GM06990 (cell line): ENCODE measurements around the gene NFATC2.
"Not testable (repeated sequence)": the region's sequence is repeated elsewhere in the genome, so short reads cannot be mapped to it uniquely, and the experiment has no call there.

Experiments
- DNase-seq: peaks from one replicate; pipeline ENCODE4 v3.0.0-alpha.2; 2011; ENCODE audit not compliant: insufficient read length; ENCODE audit errors: extremely low read depth
- H3K27me3 ChIP-seq: replicated peaks from 2 replicates; pipeline ENCODE4 v1.6.0; 2011; ENCODE audit warnings: low read length; ENCODE audit not compliant: control insufficient read depth, insufficient read depth
- H3K36me3 ChIP-seq: 2 replicates; pipeline ENCODE4 v1.5.1; 2011; ENCODE audit warnings: low read length; ENCODE audit not compliant: control insufficient read depth, insufficient read depth
- H3K4me3 ChIP-seq: replicated peaks from 2 replicates; pipeline ENCODE4 v1.5.1; 2011; ENCODE audit warnings: low read depth, mild to moderate bottlenecking, control low read depth, low read length
- CTCF ChIP-seq: IDR thresholded peaks from 2 replicates; pipeline ENCODE4 v1.5.1; 2011; ENCODE audit warnings: low read length, control low read depth, mild to moderate bottlenecking, inconsistent platforms; ENCODE audit not compliant: insufficient read depth, poor library complexity, severe bottlenecking

NFATC2 gene

GRCh38 chr20:51468636-51469035 lies 73.9 kb downstream of the NFATC2 start:
- H3K36me3 ChIP-seq, result peaks cover 10% of the 10 kb centered on the region
- no peaks in the 10 kb centered on the region for H3K27me3 ChIP-seq
- TF ChIP-seq CTCF, result no peak
- H3K4me3 ChIP-seq, result no peak overlapping the region
- DNase-seq, result no peak

- no peak overlapping the region for H3K4me3 ChIP-seq
- DNase-seq, result no peak
- H3K27me3 ChIP-seq, result no peaks in the 10 kb centered on the region
- peaks cover 13% of the 10 kb centered on the region for H3K36me3 ChIP-seq
- no peak for TF ChIP-seq CTCF
Measured at GRCh38 chr20:51467956-51468626, 74.4 kb downstream of the NFATC2 start.

- H3K4me3 ChIP-seq, result no peak overlapping the region
- no peak for DNase-seq
- no peaks in the 10 kb centered on the region for H3K27me3 ChIP-seq
- peaks cover 14% of the 10 kb centered on the region for H3K36me3 ChIP-seq
- TF ChIP-seq CTCF, result no peak
Measured at GRCh38 chr20:51463998-51464397, 78.5 kb downstream of the NFATC2 start.

- peaks cover 16% of the 10 kb centered on the region for H3K36me3 ChIP-seq
- H3K4me3 ChIP-seq, result no peak overlapping the region
- no peak for TF ChIP-seq CTCF
- no peaks in the 10 kb centered on the region for H3K27me3 ChIP-seq
- DNase-seq, result no peak
Measured at GRCh38 chr20:51463560-51463959, 79.0 kb downstream of the NFATC2 start.

- no peak for TF ChIP-seq CTCF
- no peak overlapping the region for H3K4me3 ChIP-seq
- DNase-seq, result no peak
- no peaks in the 10 kb centered on the region for H3K27me3 ChIP-seq
- peaks cover 15% of the 10 kb centered on the region for H3K36me3 ChIP-seq
Measured at GRCh38 chr20:51462566-51463276, 79.8 kb downstream of the NFATC2 start.

GRCh38 chr20:51461846-51462245 lies 80.7 kb downstream of the NFATC2 start:
- not testable (repeated sequence) for H3K4me3 ChIP-seq, DNase-seq, H3K27me3 ChIP-seq
- peaks cover 16% of the 10 kb centered on the region for H3K36me3 ChIP-seq
